GM12878 (cell line): ENCODE data around the gene CHST2. TPM values are rescaled to one million over a fixed set of nuclear protein-coding genes. Genes with fewer than 3 reads are reported as not detected.

Experiments
- ATAC-seq: fragments of 200-7000 bp; cut with Tn5 transposase; 3 replicates; pipeline ENCODE4 v1.9.1; 2020; ENCODE audit warnings: mild to moderate bottlenecking, moderate library complexity
- BruUV-seq: library from RNA; stranded (reverse); fragments of 400-500 nt; replicated peaks from 2 replicates; lab custom pipeline; 2021; lab: Mats Ljungman, UMichigan
- CTCF ChIA-PET: fragments of 300-600 bp; sonication (Branson Sonifier 250); formaldehyde crosslinking; extraction: SDS; loops from one replicate; lab custom pipeline; 2021; ENCODE audit warnings: inconsistent platforms; lab: Yijun Ruan, JAX
- POLR2A ChIA-PET: fragments of 350-600 bp; formaldehyde crosslinking; extraction: SDS; loops from one replicate; lab custom pipeline; 2021; ENCODE audit warnings: inconsistent platforms; lab: Charles Lee
- RAD21 ChIA-PET: fragments of 300-600 bp; sonication (Branson Sonifier 250); formaldehyde crosslinking; loops from one replicate; lab custom pipeline; 2023; ENCODE audit warnings: antibody characterized with exemption; ENCODE audit not compliant: unreplicated experiment; lab: Charles Lee
- SMC1A ChIA-PET: fragments of 300-600 bp; sonication (Branson Sonifier 250); formaldehyde crosslinking; loops from one replicate; lab custom pipeline; 2023; ENCODE audit not compliant: unreplicated experiment, uncharacterized antibody; lab: Charles Lee
- DNase-seq: peaks from one replicate; pipeline ENCODE4 v3.0.0-alpha.2; 2011; ENCODE audit warnings: low read depth, low spot score
- FAIRE-seq: peaks from 3 replicates; lab custom pipeline; 2011; peaks lifted over from hg19 to GRCh38; lab: Jason Lieb, UNC
- H2AFZ ChIP-seq: 2 replicates; pipeline ENCODE4 v1.6.0; 2011; ENCODE audit warnings: low read depth, low read length, control low read depth; ENCODE audit not compliant: control insufficient read depth
- H3K27ac ChIP-seq: 2 replicates; pipeline ENCODE4 v1.5.1; 2011; ENCODE audit warnings: control low read depth; ENCODE audit not compliant: control insufficient read depth, insufficient read depth
- H3K27me3 ChIP-seq, 2 experiments: replicated peaks in 1 of 2; 2 replicates each; pipeline versions ENCODE4 v1.6.0 to v1.6.1; 2011; ENCODE audit warnings: low read length in 1 of 2; ENCODE audit not compliant: control insufficient read depth in 2 of 2, insufficient read depth in 2 of 2
- H3K36me3 ChIP-seq, 2 experiments: 2 replicates each; pipeline ENCODE4 v1.5.1; 2011; ENCODE audit warnings: low read length in 1 of 2; ENCODE audit not compliant: control insufficient read depth in 2 of 2, insufficient read depth in 2 of 2
- H3K4me1 ChIP-seq: 2 replicates; pipeline ENCODE4 v1.6.1; 2011; ENCODE audit warnings: mild to moderate bottlenecking, low read length, moderate library complexity, mixed read lengths; ENCODE audit not compliant: control insufficient read depth, insufficient read depth
- H3K4me2 ChIP-seq: 2 replicates; pipeline ENCODE4 v1.6.0; 2011; ENCODE audit warnings: control low read depth; ENCODE audit not compliant: control insufficient read depth, insufficient read depth
- H3K4me3 ChIP-seq: fragments of 200-600 bp; sonication (generic); 2 replicates; pipeline ENCODE4 v1.5.1; 2016
- H3K79me2 ChIP-seq: 2 replicates; pipeline ENCODE4 v1.6.0; 2011; ENCODE audit warnings: low read length; ENCODE audit not compliant: control insufficient read depth, insufficient read depth
- H3K9ac ChIP-seq: 2 replicates; pipeline ENCODE4 v1.8.0; 2011; ENCODE audit warnings: low read length, control low read depth, mixed read lengths; ENCODE audit not compliant: control insufficient read depth, insufficient read depth
- H3K9me3 ChIP-seq: replicated peaks from 3 replicates; pipeline ENCODE4 v1.5.1; 2011; ENCODE audit warnings: mild to moderate bottlenecking, low read length; ENCODE audit not compliant: control insufficient read depth, insufficient read depth
- H4K20me1 ChIP-seq: 2 replicates; pipeline ENCODE4 v1.6.0; 2011; ENCODE audit not compliant: control insufficient read depth, insufficient read depth
- BACH1 ChIP-seq: fragments of 450-650 bp; IDR thresholded peaks from 2 replicates; pipeline ENCODE4 v1.6.1; 2017; ENCODE audit warnings: mild to moderate bottlenecking, borderline replicate concordance
- CBFB ChIP-seq: IDR thresholded peaks from 2 replicates; pipeline ENCODE4 v1.6.1; 2016; ENCODE audit warnings: antibody characterized with exemption, low read depth
- GABPA ChIP-seq: IDR thresholded peaks from 2 replicates; pipeline ENCODE4 v1.6.1; 2014; ENCODE audit warnings: antibody characterized with exemption, low read depth, mild to moderate bottlenecking, inconsistent platforms
- GATAD2B ChIP-seq: fragments of 450-650 bp; conservative IDR thresholded peaks from 2 replicates; pipeline ENCODE4 v1.6.1; 2017; ENCODE audit warnings: low read depth, mild to moderate bottlenecking, moderate library complexity
- HCFC1 ChIP-seq: fragments of 150-350 bp; IDR thresholded peaks from 2 replicates; pipeline ENCODE4 v1.6.1; 2014; ENCODE audit warnings: low read length
- NFIC ChIP-seq: IDR thresholded peaks from 2 replicates; pipeline ENCODE4 v1.6.1; 2012; ENCODE audit warnings: low read depth, mild to moderate bottlenecking, inconsistent platforms, low read length, moderate library complexity
- NRF1 ChIP-seq: conservative IDR thresholded peaks from 2 replicates; pipeline ENCODE4 v1.6.1; 2011; ENCODE audit warnings: mild to moderate bottlenecking, low read depth, low read length, improper control_type of control experiment
- RFX5 ChIP-seq: IDR thresholded peaks from 2 replicates; pipeline ENCODE4 v1.6.1; 2011; ENCODE audit warnings: low read depth, low read length, improper control_type of control experiment
- SIN3A ChIP-seq: IDR thresholded peaks from 2 replicates; pipeline ENCODE4 v1.6.1; 2012; ENCODE audit warnings: low read depth, low read length, improper control_type of control experiment
- SRF ChIP-seq, 2 experiments: IDR thresholded peaks; 2 replicates each; pipeline ENCODE4 v1.6.1; 2011; ENCODE audit warnings: low read depth in 2 of 2, low read length in 2 of 2, mild to moderate bottlenecking in 1 of 2, moderate library complexity in 1 of 2
- SUPT20H ChIP-seq: IDR thresholded peaks from 2 replicates; pipeline ENCODE4 v1.6.1; 2011; ENCODE audit warnings: low read depth, mild to moderate bottlenecking, low read length, moderate library complexity, borderline replicate concordance; ENCODE audit not compliant: control insufficient read depth
- TARDBP ChIP-seq: IDR thresholded peaks from 2 replicates; pipeline ENCODE4 v1.6.1; 2016; ENCODE audit warnings: borderline replicate concordance
- ZNF207 ChIP-seq: fragments of 450-650 bp; IDR thresholded peaks from 2 replicates; pipeline ENCODE4 v1.6.1; 2014; ENCODE audit warnings: antibody characterized with exemption, mild to moderate bottlenecking, borderline replicate concordance
- ZNF217 ChIP-seq: fragments of 450-650 bp; IDR thresholded peaks from 2 replicates; pipeline ENCODE4 v1.6.1; 2017; ENCODE audit warnings: antibody characterized with exemption, mild to moderate bottlenecking
- WGBS: methylation state at CpG from one replicate; pipeline ENCODE4 v1.1.6; 2016; ENCODE audit warnings: low lambda C conversion rate; ENCODE audit not compliant: insufficient replicate concordance, insufficient coverage; ENCODE audit errors: missing lambda C conversion rate; 5-methylcytosine and 5-hydroxymethylcytosine counted together
- in situ Hi-C: fragments of 300-500 bp; cut with MboI; formaldehyde crosslinking; loops from 9 replicates; pipeline ENCODE4 v1.14.3; 2018; ENCODE audit warnings: mixed read lengths
- intact Hi-C: fragments of 100-400 bp; cut with micrococcal nuclease; formaldehyde crosslinking; loops from one replicate; pipeline ENCODE4 v1.14.2; 2022; ENCODE audit not compliant: unreplicated experiment
- polyA plus RNA-seq, 11 experiments: library from polyadenylated mRNA; depleted of rRNA in 4 of 11; unstranded in 6 of 11; stranded (reverse) in 5 of 11; fragments of >200 nt; fragmentation: Nextera tagmentation in 4 of 11; fragmentation: Illumina TruSeq in 1 of 11; extraction: Ambion mirVana in 4 of 11; extraction: Trizol in 1 of 11; gene quantifications; 1 replicate in 1 of 11; 2 replicates in 10 of 11; pipeline versions ENCODE4 v1.2.1 to v1.2.3, GENCODE V29; 2011 to 2016; ENCODE audit warnings: inconsistent platforms in 2 of 11, missing spikeins in 2 of 11, low read depth in 1 of 11
- total RNA-seq, 4 experiments: library from RNA; depleted of rRNA in 3 of 4; stranded (reverse); fragments of >200 nt in 3 of 4; fragmentation: Illumina TruSeq in 1 of 4; extraction: Trizol in 1 of 4; gene quantifications; 2 replicates each; pipeline versions ENCODE4 v1.2.1 to v1.2.3, GENCODE V29; 2013 to 2021
- TF ChIP-seq, protein P1 (sequence below): fragments of 150-350 bp; IDR thresholded peaks from 2 replicates; pipeline ENCODE4 v1.6.1; 2014; ENCODE audit warnings: mild to moderate bottlenecking, low read depth, low read length
- TF ChIP-seq, protein P2 (sequence below): IDR thresholded peaks from 2 replicates; pipeline ENCODE4 v1.6.1; 2011; ENCODE audit warnings: mild to moderate bottlenecking, low read depth, low read length, moderate library complexity; ENCODE audit not compliant: insufficient replicate concordance

CHST2 gene
- total and polyA plus RNA-seq, 10 of the 15 experiments (the other 5 are each of a cell fraction or from before 2014, with no cell fraction given): 1.6 to 37.2 (median 8.8) TPM

DNA sequence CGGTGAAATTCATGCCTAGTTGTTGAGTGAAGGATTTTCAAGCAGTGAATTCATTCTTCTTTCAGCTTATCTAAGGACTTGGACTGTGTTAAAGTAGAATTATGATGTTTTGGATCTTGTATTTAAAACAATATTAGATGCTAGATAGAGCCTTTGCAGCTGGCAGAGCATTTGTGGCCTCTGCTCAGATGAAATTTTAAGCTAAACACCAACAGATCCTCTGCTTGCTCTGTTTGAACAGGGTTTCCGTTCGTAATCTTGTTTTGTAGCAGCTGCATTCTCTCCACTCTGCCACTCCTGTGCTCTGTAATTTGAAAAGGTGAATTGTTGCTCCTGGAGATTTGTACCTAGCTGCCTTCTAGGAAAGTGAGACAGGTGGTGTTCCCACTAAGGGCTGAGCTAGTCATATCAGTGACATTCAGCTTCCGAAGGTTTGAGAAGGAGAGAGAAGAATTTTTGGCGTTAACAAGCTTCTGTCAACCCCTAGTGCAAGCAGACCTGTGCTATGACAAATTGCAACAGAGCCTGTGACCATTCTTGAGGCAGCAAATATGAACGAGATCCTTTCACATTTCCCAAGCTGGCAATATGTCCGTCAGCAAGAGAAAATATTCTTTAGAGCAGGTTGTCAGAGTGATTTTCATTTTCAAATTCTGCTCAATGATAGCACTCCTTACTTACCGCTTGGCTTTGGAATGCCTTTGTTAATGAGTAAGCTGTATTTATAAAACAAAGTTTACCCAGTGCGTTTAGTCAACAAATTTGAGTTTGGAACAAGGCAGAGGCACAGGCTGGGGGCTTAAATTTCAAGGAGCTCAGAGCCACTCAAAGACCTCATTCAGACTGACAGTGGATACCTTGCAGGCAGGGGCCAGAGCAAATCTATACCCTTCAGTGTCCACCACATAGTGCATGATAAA, 5.3 kb downstream of the CHST2 start:
- ChIA-PET RAD21 (interaction anchor here (1.0 to 3.3 kb wide), 12 partner anchors 8 to 549 kb away, joined by 3 to 15 read pairs (median 7); no protein-coding TSS in a partner anchor), POLR2A (interaction anchor here (1.0 kb wide), 1 partner anchor 40 kb away, joined by 3 read pairs; no protein-coding TSS in a partner anchor), SMC1A (interaction anchor here (0.7 to 4.6 kb wide), 27 partner anchors 11 to 549 kb away, joined by 3 to 41 read pairs (median 3); no protein-coding TSS in a partner anchor), CTCF (interaction anchor here (0.7 to 2.2 kb wide), 11 partner anchors 11 to 549 kb away, joined by 3 to 9 read pairs (median 3); no protein-coding TSS in a partner anchor)
- TF ChIP-seq ZNF207 (no peak), SIN3A (no peak), SRF (IDR thresholded peaks at IDR 0.05; ENCODE audit: low read depth in 2 of 2, low read length in 2 of 2) (no peak), ZNF217 (no peak), HCFC1 (no peak), NFIC (no peak), CBFB (no peak), GABPA (no peak), GATAD2B (no peak), TARDBP (no peak), BACH1 (no peak), NRF1 (no peak), SUPT20H (no peak), RFX5 (no peak)
- TF ChIP-seq, protein P1, sequence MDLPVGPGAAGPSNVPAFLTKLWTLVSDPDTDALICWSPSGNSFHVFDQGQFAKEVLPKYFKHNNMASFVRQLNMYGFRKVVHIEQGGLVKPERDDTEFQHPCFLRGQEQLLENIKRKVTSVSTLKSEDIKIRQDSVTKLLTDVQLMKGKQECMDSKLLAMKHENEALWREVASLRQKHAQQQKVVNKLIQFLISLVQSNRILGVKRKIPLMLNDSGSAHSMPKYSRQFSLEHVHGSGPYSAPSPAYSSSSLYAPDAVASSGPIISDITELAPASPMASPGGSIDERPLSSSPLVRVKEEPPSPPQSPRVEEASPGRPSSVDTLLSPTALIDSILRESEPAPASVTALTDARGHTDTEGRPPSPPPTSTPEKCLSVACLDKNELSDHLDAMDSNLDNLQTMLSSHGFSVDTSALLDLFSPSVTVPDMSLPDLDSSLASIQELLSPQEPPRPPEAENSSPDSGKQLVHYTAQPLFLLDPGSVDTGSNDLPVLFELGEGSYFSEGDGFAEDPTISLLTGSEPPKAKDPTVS: no peak
- TF ChIP-seq, protein P2, sequence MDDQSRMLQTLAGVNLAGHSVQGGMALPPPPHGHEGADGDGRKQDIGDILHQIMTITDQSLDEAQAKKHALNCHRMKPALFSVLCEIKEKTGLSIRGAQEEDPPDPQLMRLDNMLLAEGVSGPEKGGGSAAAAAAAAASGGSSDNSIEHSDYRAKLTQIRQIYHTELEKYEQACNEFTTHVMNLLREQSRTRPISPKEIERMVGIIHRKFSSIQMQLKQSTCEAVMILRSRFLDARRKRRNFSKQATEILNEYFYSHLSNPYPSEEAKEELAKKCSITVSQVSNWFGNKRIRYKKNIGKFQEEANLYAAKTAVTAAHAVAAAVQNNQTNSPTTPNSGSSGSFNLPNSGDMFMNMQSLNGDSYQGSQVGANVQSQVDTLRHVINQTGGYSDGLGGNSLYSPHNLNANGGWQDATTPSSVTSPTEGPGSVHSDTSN: no peak
- peaks cover 38% of the 10 kb centered on the region for H3K79me2 ChIP-seq
- in situ Hi-C loops: loop anchor here (5.0 kb wide), 1 partner anchor 547 kb away; no protein-coding TSS in a partner anchor
- peak overlapping the region; percentile 78 for H3K4me2 ChIP-seq
- peaks cover 27% of the 10 kb centered on the region for H3K4me1 ChIP-seq
- H4K20me1 ChIP-seq: no peaks in the 10 kb centered on the region
- no peak overlapping the region for H3K4me3 ChIP-seq
- ATAC-seq (no peak), FAIRE-seq (no peak), DNase-seq (no peak)
- no TSS peak for BruUV-seq
- intact Hi-C loops: loop anchor here (5.0 to 10.0 kb wide), 6 partner anchors 47 to 410 kb away; no protein-coding TSS in a partner anchor
- no peaks in the 10 kb centered on the region for H3K27me3 ChIP-seq
- 0 out of 4 replicates have a peak, but pooled peaks cover 0 to 5% of the 10 kb centered on the region in 2 experiments for H3K36me3 ChIP-seq
- peak overlapping the region; percentile 32; the same call in 1 of the 2 replicates for H3K9ac ChIP-seq
- 98% methylated on average over 9 of the region's 9 CpGs for WGBS
- no peak overlapping the region for H3K27ac ChIP-seq
- no peaks in the 10 kb centered on the region for H3K9me3 ChIP-seq
- no peak overlapping the region for H2AFZ ChIP-seq
